SU-DHL-6 (cell line): ENCODE results near the gene SLC48A1.

Experiments
- CTCF ChIP-seq: fragments of 200-600 bp; sonication (generic); IDR thresholded peaks from one replicate; pipeline ENCODE4 v1.5.1; 2017; ENCODE audit warnings: antibody characterized with exemption, mild to moderate bottlenecking, low read length, moderate library complexity; ENCODE audit not compliant: insufficient read depth, poor library complexity, severe bottlenecking
- EZH2phosphoT487 ChIP-seq: fragments of 200-600 bp; sonication (generic), shearing (Covaris generic); conservative IDR thresholded peaks from 2 replicates; pipeline ENCODE4 v1.6.1; 2018; ENCODE audit warnings: mild to moderate bottlenecking, antibody characterized with exemption, low read length, moderate library complexity, mixed read lengths

GRCh38 chr12:47747596-47748506, 25.2 kb upstream of the SLC48A1 start:
- TF ChIP-seq CTCF, result no peak
- TF ChIP-seq EZH2phosphoT487, result no peak
